HL-60 (cell line): ENCODE measurements around the gene RIF1.

Experiments
- CTCF ChIP-seq: IDR thresholded peaks from one replicate; pipeline ENCODE4 v1.5.1; 2011; ENCODE audit warnings: low read length, control low read depth, inconsistent platforms; ENCODE audit not compliant: insufficient read depth
- GABPA ChIP-seq: IDR thresholded peaks from 2 replicates; pipeline ENCODE4 v1.6.1; 2012; ENCODE audit warnings: low read depth
- POLR2AphosphoS5 ChIP-seq: IDR thresholded peaks from 2 replicates; pipeline ENCODE4 v1.6.1; 2012; ENCODE audit warnings: low read depth
- REST ChIP-seq: IDR thresholded peaks from 2 replicates; pipeline ENCODE4 v1.6.1; 2012; ENCODE audit warnings: low read depth; ENCODE audit not compliant: insufficient replicate concordance
- SPI1 ChIP-seq: IDR thresholded peaks from 2 replicates; pipeline ENCODE4 v1.6.1; 2012; ENCODE audit warnings: low read depth, mild to moderate bottlenecking, borderline replicate concordance

- TF ChIP-seq CTCF: no peak
- no peak for TF ChIP-seq POLR2AphosphoS5
- TF ChIP-seq REST: no peak
- TF ChIP-seq SPI1: no peak
- no peak for TF ChIP-seq GABPA
Observed at GRCh38 chr2:151439127-151439526, 29.4 kb downstream of the RIF1 start.
